Measurements from ENCODE around the gene MOB2. TPM values are rescaled to one million over a fixed set of nuclear protein-coding genes. Genes with fewer than 3 reads are reported as not detected.
"Not testable (repeated sequence)": the region's sequence is repeated elsewhere in the genome, so short reads cannot be mapped to it uniquely, and the experiment has no call there.

MOB2 gene
- polyA plus RNA-seq, 3 donors: 30.0 to 34.9 (median 30.0) TPM

DNA sequence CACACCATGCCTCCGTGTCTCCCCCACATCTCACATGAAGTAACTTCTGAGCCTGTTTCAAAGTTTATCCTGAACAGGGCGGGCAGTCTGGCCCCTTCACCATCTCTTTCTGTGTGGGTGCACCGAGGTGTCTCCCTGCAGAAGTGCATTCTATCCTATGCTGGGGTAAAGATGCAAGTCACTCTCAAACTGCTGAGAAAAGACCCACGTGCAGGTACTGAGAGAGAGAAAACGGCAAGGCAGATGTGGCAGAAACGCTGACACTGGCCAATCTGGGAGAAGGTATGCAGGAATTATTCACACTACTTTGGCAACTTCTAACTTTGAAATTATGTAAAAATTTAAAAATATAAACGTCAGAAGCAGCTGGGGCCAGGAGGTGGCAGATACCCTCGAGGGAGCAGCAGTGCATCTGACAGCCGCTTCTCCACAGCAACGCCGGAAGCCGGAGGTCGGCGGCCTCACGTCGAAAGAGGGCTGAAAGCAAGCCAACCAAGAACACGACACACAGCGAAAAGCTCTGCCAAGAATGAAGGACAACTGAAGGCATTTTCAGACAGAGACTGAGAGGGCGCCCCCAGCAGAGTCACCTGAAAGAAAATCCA, 34.2 kb upstream of the MOB2 start:
- no peak for DNase-seq (ENCODE audit: extremely low read depth in 1 of 11, low read depth in 9 of 11, low spot score in 4 of 11)

DNA sequence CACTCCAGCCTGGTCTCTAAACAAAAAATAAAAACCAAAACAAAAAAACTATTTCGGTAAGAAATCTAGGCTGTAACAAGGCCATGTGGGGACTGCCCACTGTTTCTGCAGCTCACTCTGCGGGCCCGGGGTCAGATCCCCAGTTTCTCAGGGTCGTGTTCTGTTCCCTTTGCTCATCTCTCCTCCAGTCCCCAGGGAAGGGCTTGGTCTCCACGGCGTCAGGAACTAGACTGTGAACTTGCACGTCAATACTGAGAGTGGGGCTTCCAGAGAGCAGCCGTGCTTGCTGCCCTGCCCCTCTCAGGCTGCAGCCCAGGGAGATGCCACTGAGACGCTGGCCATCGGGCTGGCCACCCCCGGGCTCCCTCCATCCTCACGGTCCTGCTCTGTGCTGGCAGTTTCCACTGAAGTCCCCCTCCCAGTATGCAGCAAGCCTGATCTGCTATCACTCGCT, 33.7 kb upstream of the MOB2 start:
- no peak for DNase-seq (ENCODE audit: extremely low read depth in 1 of 11, low read depth in 9 of 11, low spot score in 4 of 11)

DNA sequence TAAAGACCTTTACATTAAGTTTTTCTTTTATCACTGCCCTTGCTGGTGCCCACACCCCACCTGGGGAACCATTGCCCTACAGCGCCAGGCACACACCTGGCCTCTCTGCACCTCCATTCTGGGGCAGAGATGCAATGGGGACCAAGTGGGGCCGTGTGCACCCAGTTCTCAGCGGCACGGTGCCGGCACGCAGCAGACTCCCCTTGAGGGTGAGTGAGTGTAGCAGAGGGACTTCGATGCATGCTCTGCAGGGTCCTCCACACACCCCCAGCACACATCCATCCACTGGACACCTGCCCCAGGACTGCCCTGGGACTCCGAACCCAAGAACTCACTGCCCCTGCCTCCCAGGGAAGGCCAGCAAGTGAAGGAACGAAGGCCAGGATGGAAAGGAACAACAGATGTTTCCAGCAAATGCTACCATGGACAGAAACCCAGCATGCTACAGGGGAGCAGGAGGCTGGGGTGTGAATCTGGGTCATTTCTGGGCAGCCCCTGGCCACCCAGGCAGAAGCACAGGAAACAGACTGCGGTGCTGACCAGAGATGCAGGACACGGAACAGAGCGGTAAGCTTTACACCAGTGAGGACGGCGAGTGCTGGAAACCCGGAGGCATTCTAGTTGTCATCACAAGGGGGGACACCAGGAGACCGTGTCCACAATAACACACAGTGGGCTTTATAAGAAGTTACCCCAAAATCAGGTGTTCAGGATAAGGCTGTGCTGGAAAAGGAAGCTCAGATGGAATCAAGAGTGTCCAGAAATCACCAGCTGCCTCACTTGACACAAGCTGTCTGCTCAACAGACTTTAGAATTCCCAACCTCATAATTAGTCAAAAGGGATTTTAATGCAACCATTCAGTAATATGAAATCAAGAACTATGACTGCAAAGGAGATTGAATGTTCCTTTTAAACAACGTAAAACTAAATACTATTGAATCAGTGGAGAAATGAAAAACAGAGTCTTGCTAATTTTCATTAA, 32.7 kb upstream of the MOB2 start:
- no peak for DNase-seq (ENCODE audit: extremely low read depth in 1 of 11, low read depth in 9 of 11, low spot score in 4 of 11)

DNA sequence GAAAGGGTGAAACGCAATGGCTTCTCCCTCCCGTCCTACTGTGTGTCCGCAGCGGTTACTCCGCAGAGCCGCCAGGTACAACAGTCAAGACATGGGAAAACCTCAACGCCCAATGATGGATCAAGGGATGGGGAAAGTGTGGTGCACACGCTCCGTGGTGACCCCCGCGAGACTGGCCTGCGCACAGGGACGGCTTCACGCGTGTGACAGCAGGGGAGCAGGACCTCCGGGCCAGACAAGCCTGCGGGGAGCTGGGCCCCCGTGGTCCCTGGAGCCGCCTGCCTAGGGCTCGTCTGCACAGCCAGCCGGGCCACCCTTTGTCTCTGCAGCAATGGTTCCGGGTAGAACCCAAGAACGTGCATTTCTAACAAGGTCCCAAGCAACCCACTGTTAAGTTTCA, 31.7 kb upstream of the MOB2 start:
- DNase-seq (ENCODE audit: extremely low read depth in 1 of 11, low read depth in 9 of 11, low spot score in 4 of 11): no peak

DNA sequence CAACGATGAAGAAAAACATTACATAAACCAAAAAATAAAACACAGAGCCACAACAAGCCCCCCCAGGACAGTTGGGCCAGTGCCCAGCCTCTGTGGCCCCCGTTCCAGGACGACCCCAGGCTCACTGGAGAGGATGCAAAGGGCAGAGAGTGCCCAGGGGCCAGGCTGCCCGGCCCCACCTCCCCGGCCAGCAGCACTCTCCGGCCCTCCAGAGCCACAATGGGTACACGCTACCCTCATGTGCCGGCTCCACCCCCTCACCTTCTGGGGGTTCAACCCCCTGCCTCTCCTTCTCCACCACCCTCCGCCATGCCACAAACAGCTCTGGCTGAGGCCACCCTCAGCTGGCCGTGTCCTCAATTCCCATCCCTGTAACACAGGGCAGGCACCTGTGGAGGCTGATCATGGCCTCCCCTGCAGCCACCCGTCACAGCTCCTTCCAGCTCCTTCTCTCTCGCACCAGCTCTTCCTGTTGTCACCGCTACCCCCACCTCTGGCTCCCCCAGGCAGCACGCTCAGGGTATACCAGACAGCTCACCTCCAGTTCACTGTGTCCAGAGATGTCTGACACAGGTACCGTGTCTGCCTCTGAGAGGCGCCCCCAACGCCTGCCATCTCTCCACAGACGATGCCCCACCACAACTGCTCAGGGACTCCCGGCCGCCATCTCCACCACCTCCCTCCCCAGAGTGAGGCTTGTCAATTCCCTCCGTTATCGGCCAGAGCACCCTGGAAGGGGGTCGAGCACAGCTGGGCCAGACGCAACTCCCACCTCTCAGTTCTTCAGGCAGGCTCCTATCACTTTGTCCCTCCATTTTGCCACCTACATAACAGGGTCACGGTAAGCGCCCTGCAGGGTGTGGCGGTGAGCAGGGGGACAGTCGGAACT, 30.8 kb upstream of the MOB2 start:
- no peak for DNase-seq (ENCODE audit: extremely low read depth in 1 of 11, low read depth in 9 of 11, low spot score in 4 of 11)

DNA sequence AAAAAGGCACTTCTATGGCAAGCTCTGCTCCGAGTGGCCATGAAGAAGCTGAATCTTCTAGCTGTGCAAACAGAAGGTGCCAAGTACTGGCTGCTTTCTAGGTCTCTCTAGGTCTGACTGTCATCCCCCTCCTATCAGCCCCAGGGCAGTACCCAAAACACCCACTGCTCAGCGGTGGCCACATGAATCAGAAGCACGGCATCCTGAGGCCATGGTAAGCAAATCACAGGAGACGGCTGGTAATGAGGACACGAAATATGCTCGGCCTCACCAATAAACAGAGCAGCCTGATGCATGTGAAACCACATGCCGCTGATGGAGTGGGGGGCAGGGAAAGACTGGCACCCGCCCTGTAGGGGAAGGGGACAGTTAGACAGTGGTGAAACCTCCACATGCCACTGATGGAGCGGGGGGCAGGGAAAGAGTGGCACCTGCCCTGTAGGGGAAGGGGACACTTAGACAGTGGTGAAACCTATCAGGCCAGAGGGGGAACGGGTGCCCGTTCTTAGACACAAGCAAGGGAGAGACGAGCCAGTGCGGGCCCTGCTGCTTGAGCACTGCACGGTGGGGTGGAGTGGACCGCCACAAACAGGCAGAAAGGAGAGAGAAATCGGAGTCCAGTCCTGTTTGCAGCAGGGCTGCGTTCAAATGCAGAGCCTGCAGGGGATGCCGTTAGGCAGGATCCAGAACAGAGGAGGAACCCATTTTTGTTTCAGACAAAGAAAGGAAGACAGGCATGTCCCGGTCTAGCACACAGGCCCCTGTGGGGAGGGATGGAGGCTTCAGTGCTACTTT, 29.9 kb upstream of the MOB2 start:
- DNase-seq (ENCODE audit: extremely low read depth in 1 of 11, low read depth in 9 of 11, low spot score in 4 of 11): no peak

DNA sequence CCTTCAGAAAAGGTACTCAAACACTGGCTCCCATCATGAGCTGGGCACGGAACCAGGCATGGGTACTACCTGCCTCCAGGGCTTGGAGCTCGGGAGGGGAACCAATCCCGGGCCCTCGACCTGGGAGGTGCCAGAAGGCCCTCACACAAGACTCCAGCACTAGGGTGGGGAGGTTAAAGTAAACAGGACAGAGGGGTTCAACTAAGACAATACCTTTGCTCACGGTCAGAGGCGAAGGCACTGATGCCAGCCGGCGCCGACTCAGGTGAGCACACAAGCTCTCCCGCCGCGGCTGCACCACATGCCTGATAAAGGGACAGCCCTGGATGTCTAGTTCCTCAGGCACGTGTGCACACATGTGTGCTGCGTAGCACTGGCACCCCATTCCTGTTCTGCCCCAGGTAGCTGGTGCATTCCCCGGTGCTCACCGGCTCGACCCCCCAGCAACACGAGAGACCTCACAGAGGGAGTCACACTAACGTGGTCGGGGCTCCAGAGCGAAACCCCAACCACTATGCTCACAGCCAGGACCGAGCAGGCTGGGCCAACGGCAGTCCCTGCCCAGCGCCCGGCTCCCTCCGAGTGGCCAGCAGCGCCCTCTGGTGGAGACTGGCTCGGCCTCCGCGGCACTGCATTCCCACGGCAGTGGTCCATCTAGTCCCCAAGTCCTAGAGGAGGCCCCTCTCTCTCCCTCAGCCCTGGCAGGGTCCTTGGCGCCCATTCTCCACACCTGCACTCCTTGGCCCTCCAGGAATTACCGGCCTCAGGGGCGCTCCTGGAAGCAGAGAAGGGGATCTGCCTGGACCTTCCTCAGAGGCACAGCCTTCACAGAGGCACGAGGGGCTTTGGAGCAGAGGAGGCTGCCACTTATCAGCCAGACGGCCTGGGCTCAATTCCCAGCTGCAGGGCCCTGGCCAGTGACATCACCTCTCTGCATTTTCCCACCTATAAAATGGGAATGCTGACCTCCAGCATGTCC, 28.8 kb upstream of the MOB2 start:
- DNase-seq (ENCODE audit: extremely low read depth in 1 of 11, low read depth in 9 of 11, low spot score in 4 of 11): peak; percentile 13 to 65 (median 49)

DNA sequence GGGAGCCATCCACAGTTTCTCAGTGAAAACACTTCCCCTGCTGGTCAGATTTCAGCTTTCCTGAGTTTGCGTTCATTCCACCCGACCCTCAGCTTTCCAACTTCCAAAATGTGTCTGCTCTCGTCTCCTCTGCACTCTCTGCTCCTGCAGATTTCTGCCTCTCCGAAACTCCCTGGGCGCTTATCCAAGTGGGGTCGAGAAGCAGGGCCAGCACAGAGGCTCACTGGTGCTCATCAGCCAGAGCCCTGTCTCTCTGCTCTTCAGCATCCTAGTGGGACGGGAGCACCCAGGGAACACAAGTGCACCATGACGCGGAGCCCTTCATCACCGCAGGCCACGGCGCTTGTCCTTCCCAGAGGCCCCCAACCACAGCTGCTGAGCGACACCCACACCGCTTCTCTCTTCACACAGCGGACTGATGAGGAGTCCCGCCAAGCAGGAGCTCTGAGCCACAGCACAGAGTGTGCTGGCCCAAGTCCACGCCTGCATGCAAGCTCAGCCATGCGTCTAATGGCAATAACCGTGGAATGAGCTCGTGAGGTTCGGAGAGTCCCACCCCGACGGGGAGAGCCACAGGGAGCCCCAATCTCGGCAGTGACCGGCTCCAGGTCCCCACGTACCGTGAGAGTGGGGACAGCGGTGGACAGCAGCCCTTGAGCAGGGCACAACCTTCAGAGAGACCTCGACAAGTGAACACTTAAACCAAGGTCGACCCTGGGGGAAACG, 27.9 kb upstream of the MOB2 start:
- DNase-seq (ENCODE audit: extremely low read depth in 1 of 11, low read depth in 9 of 11, low spot score in 4 of 11): no peak

DNA sequence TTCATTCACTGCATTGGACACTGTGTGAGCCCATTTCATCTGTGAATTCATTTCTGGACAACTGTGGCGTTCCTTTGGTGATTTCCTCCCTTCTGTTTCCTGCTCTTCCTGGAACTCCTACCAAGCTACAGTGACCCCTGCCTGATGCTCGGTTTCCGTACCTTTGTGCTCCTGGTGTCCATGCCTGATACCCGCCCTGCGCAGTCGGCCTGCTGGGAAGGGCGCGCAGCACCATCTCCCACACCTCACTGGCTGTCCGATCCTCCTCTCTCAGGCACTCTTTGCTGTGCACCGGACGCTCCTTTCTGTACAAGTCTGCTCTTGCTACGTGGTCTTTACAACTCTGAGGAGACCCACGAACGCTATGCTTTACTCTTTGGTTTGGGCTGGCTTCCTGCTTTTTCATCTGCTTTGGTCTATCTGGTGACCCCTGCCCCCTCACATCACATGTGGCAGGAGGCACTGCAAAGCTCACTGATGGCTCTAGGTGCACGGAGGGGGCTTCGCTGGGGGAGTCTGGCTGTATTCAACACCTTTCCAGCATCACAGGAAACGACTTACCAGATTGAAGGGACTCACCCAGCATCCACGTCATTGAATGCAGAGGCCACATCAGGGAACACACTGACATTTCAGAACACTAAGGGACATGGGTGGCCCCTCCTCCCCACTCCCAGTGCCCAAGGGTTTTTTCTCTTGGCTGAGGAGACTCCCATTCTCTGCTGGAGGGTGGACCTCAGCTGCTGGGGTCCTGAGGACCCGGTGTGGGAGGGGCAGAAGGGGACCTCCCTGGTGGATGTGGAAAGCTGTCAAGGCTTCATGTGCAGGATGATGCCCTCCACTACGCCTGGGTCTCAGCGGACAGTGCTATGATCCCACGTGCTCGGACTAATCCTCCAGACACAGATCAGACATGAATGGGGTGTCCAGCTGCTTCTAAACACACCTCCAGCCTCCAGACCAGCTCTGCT, 27.0 kb upstream of the MOB2 start:
- DNase-seq (ENCODE audit: extremely low read depth in 1 of 11, low read depth in 9 of 11, low spot score in 4 of 11): no peak

DNA sequence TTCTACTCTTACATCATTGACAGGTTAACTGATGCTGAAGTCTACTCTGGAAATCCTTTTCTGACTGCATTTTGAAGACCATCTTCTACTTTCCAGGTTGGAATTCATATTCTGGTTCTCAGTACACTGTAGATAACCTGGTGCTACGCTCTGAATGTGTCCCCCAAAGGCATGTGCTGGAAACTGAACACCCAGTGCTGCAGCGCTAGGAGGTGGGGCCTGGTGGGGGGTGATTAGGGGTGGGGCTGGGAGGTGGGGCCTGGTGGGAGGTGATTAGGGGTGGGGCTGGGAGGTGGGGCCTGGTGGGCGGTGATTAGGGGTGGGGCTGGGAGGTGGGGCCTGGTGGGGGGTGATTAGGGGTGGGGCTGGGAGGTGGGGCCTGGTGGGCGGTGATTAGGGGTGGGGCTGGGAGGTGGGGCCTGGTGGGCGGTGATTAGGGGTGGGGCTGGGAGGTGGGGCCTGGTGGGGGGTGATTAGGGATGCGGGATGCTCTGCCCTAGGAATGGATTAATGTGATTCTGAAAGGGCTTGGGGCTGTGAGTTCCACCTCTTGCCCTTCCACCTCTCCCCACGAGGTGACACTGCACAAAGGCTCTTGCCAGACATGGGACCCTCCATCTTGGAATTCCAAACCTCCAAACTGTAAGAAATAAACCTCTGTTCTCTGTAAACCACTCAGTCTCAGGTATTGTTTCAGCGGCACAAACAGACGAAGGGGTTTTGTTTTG, 26.1 kb upstream of the MOB2 start:
- not testable (repeated sequence) for DNase-seq (ENCODE audit: extremely low read depth in 1 of 11, low read depth in 9 of 11, low spot score in 4 of 11)

DNA sequence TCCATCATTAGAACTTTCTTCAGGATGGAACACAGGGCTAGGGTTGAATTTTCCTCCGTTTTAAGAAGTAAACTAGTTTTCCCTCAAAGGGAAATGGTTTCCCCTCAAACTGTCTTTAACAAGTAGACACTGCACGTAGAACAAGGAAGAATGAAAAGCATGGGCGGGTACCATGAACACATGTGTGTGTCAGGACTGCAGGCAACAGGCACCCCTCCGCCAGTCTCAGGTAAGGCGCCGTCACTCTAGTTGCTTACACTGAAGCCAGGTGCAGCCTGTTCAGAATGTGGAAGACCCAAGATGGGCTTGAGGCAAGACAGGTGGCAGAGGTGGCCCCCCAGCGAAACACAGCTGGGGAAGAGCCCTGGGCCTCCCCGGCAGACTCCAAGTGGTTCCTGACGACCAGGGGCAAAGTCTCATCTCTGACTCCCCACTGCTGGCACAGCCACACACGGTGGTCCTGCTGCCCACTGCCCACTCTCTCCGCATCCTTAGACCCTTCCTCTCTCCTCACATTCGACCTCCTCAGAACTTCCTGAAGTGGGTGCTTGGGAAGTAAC, 25.4 kb upstream of the MOB2 start:
- DNase-seq (ENCODE audit: extremely low read depth in 1 of 11, low read depth in 9 of 11, low spot score in 4 of 11): no peak

DNA sequence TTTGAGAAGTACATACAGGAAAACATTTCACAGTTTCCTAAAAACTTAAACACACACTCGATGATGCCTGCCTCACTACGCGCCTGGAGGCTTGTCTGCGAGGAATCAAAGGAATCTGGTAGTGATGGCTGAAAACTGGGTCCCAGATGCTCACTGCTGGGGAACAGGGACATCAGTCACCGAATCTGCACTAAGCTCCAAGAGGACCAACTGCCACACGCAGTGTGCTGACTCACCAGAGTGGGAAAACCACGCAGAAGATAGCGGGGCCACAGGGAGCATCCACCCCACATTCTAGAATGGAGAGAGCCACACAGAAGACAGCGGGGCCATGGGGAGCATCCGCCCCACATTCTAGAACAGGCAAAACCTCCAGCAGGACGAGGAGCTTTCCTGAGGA, 24.3 kb upstream of the MOB2 start:
- no peak for DNase-seq (ENCODE audit: extremely low read depth in 1 of 11, low read depth in 9 of 11, low spot score in 4 of 11)

DNA sequence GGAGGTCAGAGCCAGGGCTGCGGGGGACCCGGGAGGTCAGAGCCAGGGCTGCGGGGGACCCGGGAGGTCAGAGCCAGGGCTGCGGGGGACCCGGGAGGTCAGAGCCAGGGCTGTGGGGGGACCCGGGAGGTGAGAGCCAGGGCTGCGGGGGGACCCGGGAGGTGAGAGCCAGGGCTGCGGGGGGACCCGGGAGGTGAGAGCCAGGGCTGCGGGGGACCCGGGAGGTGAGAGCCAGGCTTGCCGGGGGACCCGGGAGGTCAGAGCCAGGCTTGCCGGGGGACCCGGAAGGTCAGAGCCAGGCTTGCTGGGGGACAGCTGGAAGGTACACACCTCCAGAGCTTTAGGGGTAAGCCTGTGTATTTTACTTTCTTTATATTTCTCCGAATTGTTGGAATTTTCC, 23.8 kb upstream of the MOB2 start:
- not testable (repeated sequence) for DNase-seq (ENCODE audit: extremely low read depth in 1 of 11, low read depth in 9 of 11, low spot score in 4 of 11)

DNA sequence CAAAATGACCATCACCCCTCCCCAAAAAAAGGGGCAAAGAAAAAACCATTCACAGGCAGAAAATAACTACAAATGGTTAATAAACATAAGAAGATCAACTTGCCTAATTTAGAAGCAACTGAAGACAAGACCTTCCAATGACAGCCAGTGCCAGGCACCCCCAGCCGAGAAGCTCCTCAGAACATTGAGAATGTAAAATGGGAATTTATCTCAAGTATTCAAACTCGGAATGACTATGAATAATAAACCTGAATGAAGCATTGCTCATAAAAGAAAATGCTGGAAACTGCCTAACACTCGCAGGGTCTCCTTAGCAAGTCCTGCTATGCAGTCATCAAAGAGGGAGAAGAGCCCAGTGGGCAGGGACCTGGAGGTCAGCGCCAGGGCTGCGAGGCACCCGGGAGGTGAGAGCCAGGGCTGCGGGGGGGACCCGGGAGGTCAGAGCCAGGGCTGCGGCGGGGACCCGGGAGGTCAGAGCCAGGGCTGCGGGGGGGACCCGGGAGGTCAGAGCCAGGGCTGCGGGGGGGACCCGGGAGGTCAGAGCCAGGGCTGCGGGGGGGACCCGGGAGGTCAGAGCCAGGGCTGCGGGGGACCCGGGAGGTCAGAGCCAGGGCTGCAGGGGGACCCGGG, 23.2 kb upstream of the MOB2 start:
- no peak for DNase-seq (ENCODE audit: extremely low read depth in 1 of 11, low read depth in 9 of 11, low spot score in 4 of 11)
